SK-N-MC (cell line): ENCODE results near the gene TBC1D1.

Source experiments
- EZH2 ChIP-seq: fragments of 200-600 bp; sonication (generic); IDR thresholded peaks from one replicate; pipeline ENCODE4 v1.6.1; 2017; ENCODE audit warnings: antibody characterized with exemption
- FOXP2 ChIP-seq: optimal IDR thresholded peaks from 2 replicates; pipeline ENCODE3; 2011; ENCODE audit warnings: mild to moderate bottlenecking, moderate library complexity; ENCODE audit not compliant: insufficient read depth; ENCODE audit errors: extremely low read length, control extremely low read depth
- POLR2AphosphoS5 ChIP-seq: IDR thresholded peaks from 2 replicates; pipeline ENCODE4 v1.6.1; 2012; ENCODE audit warnings: mild to moderate bottlenecking, low read depth, low read length, borderline replicate concordance

DNA sequence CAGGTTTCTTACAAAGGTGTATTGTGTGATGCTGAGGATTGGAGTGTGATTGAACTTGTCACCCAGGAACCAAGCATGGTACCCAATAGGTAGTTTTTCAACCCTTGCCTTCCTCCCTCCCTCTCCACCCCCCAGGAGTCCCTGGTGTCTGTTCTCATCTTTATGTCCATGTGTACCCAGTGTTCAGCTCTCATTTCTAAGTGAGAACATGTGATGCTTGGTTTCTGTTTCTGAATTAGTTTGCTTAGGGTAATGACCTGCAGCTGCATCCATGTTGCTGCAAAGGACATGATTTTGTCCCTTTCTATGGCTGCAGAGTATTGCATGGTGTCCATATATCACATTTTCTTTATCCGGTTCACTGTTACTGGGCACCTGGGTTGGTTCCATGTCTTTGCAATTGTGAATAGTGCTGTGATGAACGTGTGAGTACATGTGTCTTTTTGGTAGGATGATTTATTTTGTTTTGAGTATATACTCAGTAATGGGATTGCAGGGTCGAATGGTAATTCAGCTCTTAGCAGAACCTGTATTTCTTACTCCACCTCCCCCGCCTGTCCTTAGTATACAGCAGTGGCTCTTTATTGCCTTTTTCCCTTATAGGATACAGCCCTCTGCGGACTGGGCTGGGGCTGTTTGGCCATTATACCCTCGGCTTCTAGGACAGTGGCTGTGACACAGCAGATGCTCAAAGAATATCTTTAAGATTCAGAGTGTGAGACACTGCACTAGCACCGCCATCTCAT is 214.8 kb downstream of the TBC1D1 start:
- TF ChIP-seq EZH2 (no peak), POLR2AphosphoS5 (no peak), FOXP2 (no peak)
